K562 (cell line): ENCODE data around the gene LYZL6. TPM values are rescaled to one million over a fixed set of nuclear protein-coding genes. Genes with fewer than 3 reads are reported as not detected.

Experiments used
- CBX2 ChIP-seq: fragments of 200-600 bp; sonication (generic); IDR thresholded peaks from one replicate; pipeline ENCODE4 v1.6.1; 2012; ENCODE audit warnings: mild to moderate bottlenecking, low read length, inconsistent platforms; ENCODE audit not compliant: insufficient read depth, poor library complexity, severe bottlenecking
- CEBPG ChIP-seq, 3 experiments: fragments of 200-800 bp in 1 of 3; sonication (Bioruptor generic) in 1 of 3; sonication (generic) in 1 of 3; formaldehyde crosslinking in 1 of 3; IDR thresholded peaks in 2 of 3; conservative IDR thresholded peaks in 1 of 3; 2 replicates each; pipeline versions ENCODE4 v1.6.1 to v1.8.0; 2016 to 2022; ENCODE audit warnings: missing compliant biosample characterization in 2 of 3, missing genetic modification characterization in 2 of 3, mild to moderate bottlenecking in 1 of 3, missing genetic modification reagents in 1 of 3
- CXXC5 ChIP-seq: fragments of 250-450 bp; sonication (Bioruptor Pico); IDR thresholded peaks from 2 replicates; pipeline ENCODE4 v1.8.0; 2022; ENCODE audit warnings: inconsistent platforms, mild to moderate bottlenecking, moderate library complexity
- DIDO1 ChIP-seq: fragments of 450-650 bp; IDR thresholded peaks from 2 replicates; pipeline ENCODE4 v1.6.1; 2016; ENCODE audit warnings: low read depth, missing biosample characterization, missing genetic modification characterization
- DMBX1 ChIP-seq: fragments of 250-450 bp; sonication (Bioruptor Pico); IDR thresholded peaks from 2 replicates; pipeline ENCODE4 v1.8.0; 2022; ENCODE audit warnings: inconsistent platforms, mild to moderate bottlenecking, moderate library complexity, borderline replicate concordance
- ESRRA ChIP-seq: fragments of 450-650 bp; IDR thresholded peaks from 2 replicates; pipeline ENCODE4 v1.6.1; 2014; ENCODE audit warnings: low read depth, mild to moderate bottlenecking, moderate library complexity, borderline replicate concordance
- KDM4B ChIP-seq, 2 experiments: fragments of 450-650 bp in 1 of 2; sonication (generic) in 1 of 2; IDR thresholded peaks; 2 replicates each; pipeline ENCODE4 v1.6.1; 2016 to 2017; ENCODE audit warnings: borderline replicate concordance in 2 of 2, antibody characterized with exemption in 1 of 2, low read depth in 1 of 2, mild to moderate bottlenecking in 1 of 2
- KLF13 ChIP-seq: fragments of 450-650 bp; IDR thresholded peaks from 2 replicates; pipeline ENCODE4 v1.6.1; 2016; ENCODE audit warnings: missing genetic modification characterization, low read depth, mild to moderate bottlenecking, missing compliant biosample characterization, moderate library complexity, borderline replicate concordance
- MXI1 ChIP-seq: IDR thresholded peaks from 2 replicates; pipeline ENCODE4 v1.6.1; 2011; ENCODE audit warnings: low read depth, mild to moderate bottlenecking, improper control_type of control experiment, low read length
- STAT5A ChIP-seq: IDR thresholded peaks from 2 replicates; pipeline ENCODE4 v1.6.1; 2012; ENCODE audit warnings: low read length, inconsistent platforms, borderline replicate concordance
- TCFL5 ChIP-seq: fragments of 250-450 bp; sonication (Bioruptor Pico); conservative IDR thresholded peaks from 2 replicates; pipeline ENCODE4 v1.6.1; 2021; ENCODE audit warnings: mild to moderate bottlenecking, moderate library complexity, matching md5 sums
- ZNF239 ChIP-seq: fragments of 250-450 bp; sonication (Bioruptor Pico); IDR thresholded peaks from 2 replicates; pipeline ENCODE4 v1.4.0; 2020; ENCODE audit warnings: mild to moderate bottlenecking
- polyA plus RNA-seq, 8 experiments: library from polyadenylated mRNA; depleted of rRNA in 4 of 8; stranded (reverse) in 5 of 8; unstranded in 3 of 8; fragments of >200 nt; fragmentation: Nextera tagmentation in 2 of 8; fragmentation: Illumina TruSeq in 1 of 8; extraction: Ambion mirVana in 2 of 8; extraction: Trizol in 1 of 8; gene quantifications; 2 replicates each; pipeline versions ENCODE4 v1.2.1 to v1.2.3, GENCODE V29; 2011 to 2014; ENCODE audit warnings: inconsistent platforms in 1 of 8, missing spikeins in 1 of 8
- total RNA-seq, 7 experiments: library from RNA; depleted of rRNA in 6 of 7; stranded (reverse); fragments of >200 nt in 6 of 7; fragmentation: Illumina TruSeq in 2 of 7; extraction: Trizol in 2 of 7; gene quantifications; 2 replicates each; pipeline versions ENCODE4 v1.2.1 to v1.2.3, GENCODE V29; 2011 to 2021; ENCODE audit warnings: low replicate concordance in 1 of 7
- TF ChIP-seq, protein P1 (sequence below): IDR thresholded peaks from 3 replicates; pipeline ENCODE4 v1.6.1; 2011; ENCODE audit warnings: borderline replicate concordance, mild to moderate bottlenecking, moderate library complexity; ENCODE audit not compliant: insufficient read length; ENCODE audit errors: extremely low read depth
- TF ChIP-seq, protein P2 (sequence below): fragments of 250-450 bp; sonication (Bioruptor Pico); IDR thresholded peaks from 2 replicates; pipeline ENCODE4 v1.5.1; 2021; ENCODE audit warnings: mild to moderate bottlenecking
- TF ChIP-seq, protein P3 (sequence below): fragments of 250-450 bp; sonication (Bioruptor Pico); IDR thresholded peaks from 2 replicates; pipeline ENCODE4 v1.5.0; 2021; ENCODE audit warnings: mild to moderate bottlenecking, moderate library complexity
- TF ChIP-seq, protein P4 (sequence below): fragments of 250-450 bp; sonication (Bioruptor Pico); IDR thresholded peaks from 2 replicates; pipeline ENCODE4 v1.8.0; 2021; ENCODE audit warnings: mild to moderate bottlenecking, moderate library complexity

Gene LYZL6
- total and polyA plus RNA-seq, 9 of the 15 experiments (the other 6 are each of a cell fraction or from before 2014, with no cell fraction given) = not detected

DNA sequence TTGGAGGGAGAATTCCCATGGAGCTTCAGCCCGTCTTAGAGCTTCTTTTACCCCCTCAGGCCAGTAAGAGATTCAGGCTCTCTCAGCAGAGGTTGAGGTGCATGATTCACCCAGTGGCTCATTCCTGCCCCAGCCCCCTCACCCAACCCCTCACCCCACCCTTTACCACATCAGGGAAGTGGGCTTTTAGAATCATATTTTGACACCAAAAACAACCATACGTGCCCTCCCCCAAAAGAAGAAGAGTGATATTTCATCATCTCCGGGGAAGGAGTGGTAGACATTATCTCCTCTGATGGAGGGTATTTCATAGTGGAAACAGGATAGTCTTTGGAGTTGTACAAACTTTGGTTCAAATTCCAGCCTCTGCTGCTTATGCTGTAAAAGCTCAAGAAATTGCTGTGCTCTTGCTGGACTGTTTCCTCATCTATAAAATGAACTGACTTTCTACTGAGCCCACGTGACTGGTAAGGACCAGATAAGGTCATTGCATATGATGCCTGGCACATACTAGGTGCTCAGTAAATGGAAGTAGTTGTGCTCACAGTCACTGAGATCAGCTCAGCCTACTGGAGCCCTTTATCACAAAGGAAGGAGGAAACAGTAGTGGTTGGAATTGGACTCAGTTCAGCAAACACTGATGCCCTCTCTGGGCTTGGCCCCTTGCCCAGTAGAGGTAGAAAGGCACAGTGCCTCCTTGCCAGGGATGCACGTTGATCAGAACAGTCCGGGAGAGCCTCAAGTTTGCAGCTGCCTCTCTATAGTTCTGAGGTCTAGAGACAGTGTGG, 45.0 kb downstream of the LYZL6 start (continued):
- TF ChIP-seq, protein P1, sequence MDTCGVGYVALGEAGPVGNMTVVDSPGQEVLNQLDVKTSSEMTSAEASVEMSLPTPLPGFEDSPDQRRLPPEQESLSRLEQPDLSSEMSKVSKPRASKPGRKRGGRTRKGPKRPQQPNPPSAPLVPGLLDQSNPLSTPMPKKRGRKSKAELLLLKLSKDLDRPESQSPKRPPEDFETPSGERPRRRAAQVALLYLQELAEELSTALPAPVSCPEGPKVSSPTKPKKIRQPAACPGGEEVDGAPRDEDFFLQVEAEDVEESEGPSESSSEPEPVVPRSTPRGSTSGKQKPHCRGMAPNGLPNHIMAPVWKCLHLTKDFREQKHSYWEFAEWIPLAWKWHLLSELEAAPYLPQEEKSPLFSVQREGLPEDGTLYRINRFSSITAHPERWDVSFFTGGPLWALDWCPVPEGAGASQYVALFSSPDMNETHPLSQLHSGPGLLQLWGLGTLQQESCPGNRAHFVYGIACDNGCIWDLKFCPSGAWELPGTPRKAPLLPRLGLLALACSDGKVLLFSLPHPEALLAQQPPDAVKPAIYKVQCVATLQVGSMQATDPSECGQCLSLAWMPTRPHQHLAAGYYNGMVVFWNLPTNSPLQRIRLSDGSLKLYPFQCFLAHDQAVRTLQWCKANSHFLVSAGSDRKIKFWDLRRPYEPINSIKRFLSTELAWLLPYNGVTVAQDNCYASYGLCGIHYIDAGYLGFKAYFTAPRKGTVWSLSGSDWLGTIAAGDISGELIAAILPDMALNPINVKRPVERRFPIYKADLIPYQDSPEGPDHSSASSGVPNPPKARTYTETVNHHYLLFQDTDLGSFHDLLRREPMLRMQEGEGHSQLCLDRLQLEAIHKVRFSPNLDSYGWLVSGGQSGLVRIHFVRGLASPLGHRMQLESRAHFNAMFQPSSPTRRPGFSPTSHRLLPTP = no peak
- TF ChIP-seq STAT5A (no peak), KDM4B (IDR thresholded peaks at IDR 0.05; ENCODE audit: borderline replicate concordance in 2 of 2, low read depth in 1 of 2) (no peak), DMBX1 (0 out of 2 replicates have a peak, but pooled peaks have one; percentile 28), CEBPG (CRISPR knock-in tag; IDR thresholded peaks at IDR 0.05) (no peak), CEBPG (tag; conservative IDR thresholded peaks at IDR 0.05 in 1 of 2, IDR thresholded peaks at IDR 0.05 in 1 of 2) (peak; percentile 30 to 84; a peak in 2 of 4 replicates), ZNF239 (CRISPR knock-in tag) (peak; percentile 93), MXI1 (no peak), ESRRA (no peak), TCFL5 (CRISPR knock-in tag) (no peak), CXXC5 (CRISPR knock-in tag) (no peak), KLF13 (tag) (no peak), DIDO1 (no peak), CBX2 (no peak)
- TF ChIP-seq, protein P2, sequence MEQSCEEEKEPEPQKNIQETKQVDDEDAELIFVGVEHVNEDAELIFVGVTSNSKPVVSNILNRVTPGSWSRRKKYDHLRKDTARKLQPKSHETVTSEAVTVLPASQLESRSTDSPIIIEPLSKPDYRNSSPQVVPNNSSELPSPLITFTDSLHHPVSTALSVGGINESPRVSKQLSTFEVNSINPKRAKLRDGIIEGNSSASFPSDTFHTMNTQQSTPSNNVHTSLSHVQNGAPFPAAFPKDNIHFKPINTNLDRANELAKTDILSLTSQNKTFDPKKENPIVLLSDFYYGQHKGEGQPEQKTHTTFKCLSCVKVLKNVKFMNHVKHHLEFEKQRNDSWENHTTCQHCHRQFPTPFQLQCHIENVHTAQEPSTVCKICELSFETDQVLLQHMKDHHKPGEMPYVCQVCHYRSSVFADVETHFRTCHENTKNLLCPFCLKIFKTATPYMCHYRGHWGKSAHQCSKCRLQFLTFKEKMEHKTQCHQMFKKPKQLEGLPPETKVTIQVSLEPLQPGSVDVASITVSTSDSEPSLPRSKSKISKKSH = no peak
- TF ChIP-seq, protein P3, sequence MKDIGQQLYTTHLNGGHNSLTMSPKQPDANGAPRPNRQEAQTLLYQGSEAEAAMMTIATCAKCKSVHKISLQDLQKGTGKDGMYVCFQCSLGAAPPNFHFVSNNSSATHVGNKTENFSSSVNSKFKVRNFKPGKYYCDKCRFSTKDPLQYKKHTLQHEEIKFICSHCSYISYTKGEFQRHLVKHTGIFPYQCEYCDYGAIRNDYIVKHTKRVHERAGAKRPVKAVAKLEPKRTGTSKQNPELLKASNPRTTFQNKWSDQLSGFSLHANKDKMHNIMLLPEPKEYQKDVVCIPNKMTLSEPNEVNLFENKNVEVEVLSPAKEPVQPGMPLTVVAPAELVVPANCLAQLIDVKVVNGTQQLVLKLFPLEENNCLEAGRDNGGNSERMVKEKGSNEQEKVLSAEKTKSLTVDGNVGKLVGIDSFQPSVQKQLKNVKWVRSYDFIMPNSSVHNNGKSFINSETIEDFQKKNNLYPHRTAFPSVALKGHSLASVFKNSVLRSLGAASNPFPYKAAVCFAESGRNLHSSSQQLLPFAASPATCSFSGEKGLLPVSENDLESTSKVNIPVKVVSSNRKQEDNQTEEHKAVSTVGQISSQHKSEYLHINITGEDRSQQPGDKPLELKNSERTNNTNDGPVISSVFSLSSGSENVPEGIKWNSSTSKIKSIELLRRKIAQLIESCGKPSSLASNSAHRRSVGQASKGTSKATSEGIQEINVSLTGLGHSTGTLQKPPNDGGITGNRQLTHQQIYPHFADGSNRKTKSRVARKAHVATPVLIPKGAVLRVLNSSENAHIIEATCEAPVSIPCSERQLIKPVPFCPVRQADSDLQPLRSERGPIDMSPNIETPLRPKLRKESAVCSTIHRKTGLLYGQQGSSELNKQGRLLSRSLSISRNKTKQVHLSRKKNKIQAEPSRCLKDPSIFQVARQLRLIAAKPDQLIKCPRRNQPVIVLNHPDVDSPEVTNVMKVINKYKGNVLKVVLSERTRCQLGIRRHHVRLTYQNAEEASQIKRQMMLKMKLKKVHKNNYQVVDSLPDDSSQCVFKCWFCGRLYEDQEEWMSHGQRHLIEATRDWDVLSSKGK (CRISPR knock-in tag) = no peak
- TF ChIP-seq, protein P4, sequence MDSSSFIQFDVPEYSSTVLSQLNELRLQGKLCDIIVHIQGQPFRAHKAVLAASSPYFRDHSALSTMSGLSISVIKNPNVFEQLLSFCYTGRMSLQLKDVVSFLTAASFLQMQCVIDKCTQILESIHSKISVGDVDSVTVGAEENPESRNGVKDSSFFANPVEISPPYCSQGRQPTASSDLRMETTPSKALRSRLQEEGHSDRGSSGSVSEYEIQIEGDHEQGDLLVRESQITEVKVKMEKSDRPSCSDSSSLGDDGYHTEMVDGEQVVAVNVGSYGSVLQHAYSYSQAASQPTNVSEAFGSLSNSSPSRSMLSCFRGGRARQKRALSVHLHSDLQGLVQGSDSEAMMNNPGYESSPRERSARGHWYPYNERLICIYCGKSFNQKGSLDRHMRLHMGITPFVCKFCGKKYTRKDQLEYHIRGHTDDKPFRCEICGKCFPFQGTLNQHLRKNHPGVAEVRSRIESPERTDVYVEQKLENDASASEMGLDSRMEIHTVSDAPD (CRISPR knock-in tag) = no peak
